ENCODE results near the gene CCDC27.
"Not testable (repeated sequence)": the region's sequence is repeated elsewhere in the genome, so short reads cannot be mapped to it uniquely, and the experiment has no call there.

Gene CCDC27

DNA sequence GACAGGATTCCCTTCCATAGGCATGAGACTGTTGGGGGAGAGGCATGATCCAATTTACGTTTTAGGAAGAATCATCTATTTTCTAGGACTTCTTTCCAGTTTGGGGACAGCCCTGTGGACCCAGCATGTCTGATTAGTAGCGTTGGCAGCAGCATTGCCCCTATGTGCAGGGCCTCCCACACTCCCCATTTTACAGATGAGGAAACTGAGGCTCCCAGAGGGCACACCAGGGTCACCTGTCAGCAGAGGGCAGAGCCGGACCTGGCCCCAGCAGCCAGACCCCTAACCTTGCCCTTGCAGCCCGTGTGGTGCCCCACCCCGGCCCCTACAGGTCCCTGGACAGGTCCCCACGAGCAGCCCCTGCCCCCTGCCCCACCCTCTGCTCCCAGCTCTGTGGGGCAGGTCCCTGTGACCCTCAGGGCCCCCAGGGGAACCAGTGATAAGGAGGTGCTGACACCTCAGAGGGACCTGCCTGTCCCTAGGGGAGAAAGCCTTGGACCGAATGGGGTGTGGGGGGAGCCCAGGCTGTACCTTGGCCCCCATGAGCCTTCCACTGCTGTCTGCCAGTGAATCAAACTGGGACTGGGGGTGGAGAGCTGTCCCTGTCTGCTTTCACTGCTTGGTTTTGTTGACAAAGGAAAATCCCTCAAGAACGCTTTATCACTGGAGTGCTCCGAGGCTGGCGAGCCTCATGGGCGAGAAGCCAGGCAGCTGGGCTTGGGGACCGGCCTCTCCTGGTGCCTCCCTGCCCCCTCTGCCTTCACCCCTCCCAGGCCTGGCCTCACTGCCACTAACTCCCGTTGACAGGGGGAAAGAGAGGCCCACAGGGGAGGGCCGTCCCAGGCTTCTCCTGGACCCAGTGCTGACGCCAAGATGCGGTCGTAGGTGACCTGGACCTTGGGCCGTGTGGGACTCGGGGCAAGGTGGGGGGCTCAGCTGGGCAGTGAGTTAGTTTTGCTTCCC is 39.4 kb upstream of the CCDC27 start:
- H3K4me3 Mint-ChIP-seq, result no peak overlapping the region
- no peaks in the 10 kb centered on the region for H3K4me1 Mint-ChIP-seq (ENCODE audit: low read depth in 2 of 2)
- no peaks in the 10 kb centered on the region for H3K36me3 Mint-ChIP-seq (ENCODE audit: insufficient read depth)
- no peak for DNase-seq
- no peak overlapping the region for H3K27ac Mint-ChIP-seq
- ATAC-seq (replicated peaks), result no peak
- peaks cover 5 to 54% of the 10 kb centered on the region in 2 donors for H3K27me3 Mint-ChIP-seq
- H3K9me3 Mint-ChIP-seq, result no peaks in the 10 kb centered on the region

DNA sequence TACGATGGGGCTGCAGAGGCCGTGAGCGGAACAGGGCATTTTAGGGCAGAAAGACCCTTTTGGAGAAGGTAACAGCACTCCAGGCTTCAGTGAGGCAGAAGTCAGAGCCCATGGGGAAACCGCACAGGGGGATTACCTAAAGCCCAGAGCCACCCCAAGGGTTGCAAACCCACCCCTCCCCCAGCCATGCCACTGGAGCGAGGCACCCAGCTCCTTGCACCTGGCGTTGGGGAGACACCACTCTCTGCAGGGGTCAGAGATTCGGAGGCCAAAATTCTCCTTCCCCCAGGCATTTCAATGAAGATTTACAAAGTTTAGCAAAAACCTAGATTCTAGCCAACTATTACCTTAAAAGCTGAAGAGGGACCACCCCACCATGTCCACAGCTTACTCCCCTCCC is 38.4 kb upstream of the CCDC27 start:
- H3K27me3 Mint-ChIP-seq, result peaks cover 5 to 48% of the 10 kb centered on the region in 2 donors
- H3K27ac Mint-ChIP-seq, result no peak overlapping the region
- no peak overlapping the region for H3K4me3 Mint-ChIP-seq
- no peaks in the 10 kb centered on the region for H3K36me3 Mint-ChIP-seq (ENCODE audit: insufficient read depth)
- ATAC-seq (replicated peaks) (no peak), DNase-seq (no peak)
- H3K9me3 Mint-ChIP-seq, result no peaks in the 10 kb centered on the region
- no peaks in the 10 kb centered on the region for H3K4me1 Mint-ChIP-seq (ENCODE audit: low read depth in 2 of 2)

DNA sequence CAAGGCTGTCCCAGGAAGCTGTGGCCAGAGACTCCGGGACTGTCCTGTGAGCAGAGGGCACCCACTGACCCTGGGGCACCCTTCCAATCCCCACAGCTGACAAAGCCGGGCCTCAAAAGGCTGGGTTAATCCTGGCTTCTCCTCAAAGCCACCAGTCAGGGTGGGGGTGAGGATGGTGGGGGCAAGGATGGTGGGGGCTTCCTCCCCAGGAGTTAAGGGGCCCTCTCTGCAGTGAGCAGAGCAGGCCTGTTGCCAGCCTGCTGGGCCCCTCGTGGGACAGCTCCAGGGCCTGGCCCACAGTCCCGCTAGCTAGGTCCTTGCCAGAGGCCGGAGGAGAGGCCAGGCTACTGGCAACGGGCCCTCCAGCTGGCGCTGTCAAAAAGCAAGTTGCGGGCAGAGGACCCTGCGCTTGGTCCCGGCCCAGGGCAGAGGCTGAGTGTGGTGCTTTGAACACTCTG is 37.9 kb upstream of the CCDC27 start:
- H3K9me3 Mint-ChIP-seq, result no peaks in the 10 kb centered on the region
- no peaks in the 10 kb centered on the region for H3K4me1 Mint-ChIP-seq (ENCODE audit: low read depth in 2 of 2)
- DNase-seq (no peak), ATAC-seq (replicated peaks) (no peak)
- H3K27me3 Mint-ChIP-seq, result peaks cover 5 to 45% of the 10 kb centered on the region in 2 donors
- no peak overlapping the region for H3K27ac Mint-ChIP-seq
- peaks cover 2% of the 10 kb centered on the region for H3K36me3 Mint-ChIP-seq (ENCODE audit: insufficient read depth)
- H3K4me3 Mint-ChIP-seq, result no peak overlapping the region

DNA sequence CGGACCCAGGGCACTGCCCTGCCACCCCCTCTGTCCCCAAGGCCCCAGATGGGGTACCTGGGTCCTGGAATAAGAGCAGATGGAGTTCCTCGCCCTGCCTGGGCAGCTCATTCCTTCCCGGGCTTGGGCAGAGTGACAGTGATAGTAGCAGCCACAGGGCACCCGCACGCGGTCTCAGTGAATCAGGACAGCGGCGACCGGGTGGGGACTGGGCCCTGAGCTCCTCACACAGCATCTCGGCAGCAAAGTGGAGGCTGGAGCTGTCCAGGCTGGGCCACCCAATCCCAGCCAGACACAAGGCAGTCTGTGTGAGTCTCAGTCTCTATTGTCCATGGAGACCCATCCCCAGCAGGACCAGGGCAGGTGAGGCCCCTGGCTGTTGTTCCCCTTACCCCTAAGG is 37.4 kb upstream of the CCDC27 start:
- H3K4me3 Mint-ChIP-seq, result no peak overlapping the region

DNA sequence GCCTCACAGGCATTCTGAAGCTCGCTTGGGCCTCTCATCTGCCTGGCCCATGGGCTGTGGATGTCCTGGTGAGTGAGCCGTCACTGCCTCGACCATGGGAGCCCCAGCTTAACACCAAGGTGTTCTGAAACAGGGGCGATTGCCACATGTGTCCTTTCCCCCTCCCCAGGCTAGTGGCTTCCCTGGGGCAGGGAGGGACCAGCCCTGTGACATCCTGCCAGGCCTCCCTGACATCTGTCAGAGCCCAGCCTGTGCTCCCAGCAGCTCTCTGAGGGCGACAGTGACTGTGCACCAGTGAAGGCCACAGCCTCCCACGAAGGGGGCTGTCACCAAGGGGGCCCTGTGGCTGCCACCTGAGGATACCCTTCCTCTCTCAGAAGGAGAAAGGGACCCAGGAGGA is 35.9 kb upstream of the CCDC27 start:
- Mint-ChIP-seq H3K4me1 (ENCODE audit: low read depth in 2 of 2) (peaks cover 2 to 8% of the 10 kb centered on the region in 2 donors), H3K4me3 (no peak overlapping the region), H3K36me3 (ENCODE audit: insufficient read depth) (peaks cover 2% of the 10 kb centered on the region), H3K27ac (no peak overlapping the region), H3K27me3 (peaks cover 0 to 29% of the 10 kb centered on the region in 2 donors), H3K9me3 (no peaks in the 10 kb centered on the region)
- no peak for DNase-seq
- no peak for ATAC-seq (replicated peaks)

More for the DNA sequence above, 37.4 kb upstream of the CCDC27 start:
- Mint-ChIP-seq H3K27me3 (peaks cover 5 to 41% of the 10 kb centered on the region in 2 donors), H3K36me3 (ENCODE audit: insufficient read depth) (peaks cover 2% of the 10 kb centered on the region), H3K9me3 (no peaks in the 10 kb centered on the region), H3K27ac (no peak overlapping the region), H3K4me1 (ENCODE audit: low read depth in 2 of 2) (peaks cover 0 to 2% of the 10 kb centered on the region in 2 donors)
- no peak for DNase-seq
- ATAC-seq (replicated peaks), result no peak

DNA sequence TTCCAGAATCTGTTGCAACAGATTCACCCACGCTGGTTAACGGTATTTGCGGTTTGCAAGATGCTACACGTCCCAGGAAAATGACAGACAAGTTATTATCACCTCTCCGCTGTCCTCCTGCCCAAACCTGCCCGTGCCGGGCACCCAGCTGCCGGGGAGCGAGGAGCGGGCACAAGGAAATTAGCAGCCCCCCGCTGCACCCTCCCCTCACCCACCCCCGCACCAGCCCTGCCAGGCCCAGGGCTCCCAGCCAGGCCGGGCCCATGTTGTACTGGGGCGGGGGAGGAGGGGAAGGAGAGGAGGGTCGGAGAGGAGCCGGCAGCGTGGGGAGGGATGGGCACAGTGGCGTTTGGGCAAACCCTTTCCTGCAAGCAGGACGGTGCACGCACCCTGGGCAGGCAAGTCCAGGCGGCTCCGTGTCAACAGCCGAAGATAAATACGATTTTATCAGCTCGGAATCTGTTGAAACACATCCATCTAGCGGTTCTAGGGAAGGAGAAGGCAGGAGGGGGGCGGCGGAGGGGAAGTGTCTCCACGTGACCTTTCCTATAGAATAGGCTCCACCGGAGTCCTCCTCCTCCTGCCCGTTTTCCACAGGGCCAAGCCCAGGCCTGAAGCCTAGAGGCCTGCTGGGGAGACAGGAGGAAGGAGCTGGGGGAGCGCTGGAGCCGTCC is 35.1 kb upstream of the CCDC27 start:
- Mint-ChIP-seq H3K9me3 (no peaks in the 10 kb centered on the region), H3K27ac (no peak overlapping the region), H3K27me3 (peaks cover 0 to 21% of the 10 kb centered on the region in 2 donors), H3K4me3 (no peak overlapping the region), H3K4me1 (ENCODE audit: low read depth in 2 of 2) (peaks cover 4 to 8% of the 10 kb centered on the region in 2 donors), H3K36me3 (ENCODE audit: insufficient read depth) (peaks cover 2% of the 10 kb centered on the region)
- DNase-seq (no peak), ATAC-seq (replicated peaks) (no peak)

- H3K36me3 Mint-ChIP-seq (ENCODE audit: insufficient read depth), result peaks cover 2% of the 10 kb centered on the region
- H3K4me1 Mint-ChIP-seq (ENCODE audit: low read depth in 2 of 2), result peaks cover 4 to 8% of the 10 kb centered on the region in 2 donors
- no peaks in the 10 kb centered on the region for H3K9me3 Mint-ChIP-seq
- H3K27ac Mint-ChIP-seq, result no peak overlapping the region
- no peak for DNase-seq
- no peak overlapping the region for H3K4me3 Mint-ChIP-seq
- peaks cover 0 to 16% of the 10 kb centered on the region in 2 donors for H3K27me3 Mint-ChIP-seq
- no peak for ATAC-seq (replicated peaks)
Observed at GRCh38 chr1:3717715-3718601, 34.3 kb upstream of the CCDC27 start.

- Mint-ChIP-seq H3K36me3 (ENCODE audit: insufficient read depth) (peaks cover 2% of the 10 kb centered on the region), H3K27me3 (peaks cover 0 to 16% of the 10 kb centered on the region in 2 donors), H3K27ac (peak overlapping the region in 1 of 2 donors; percentile 88), H3K4me3 (no peak overlapping the region), H3K4me1 (ENCODE audit: low read depth in 2 of 2) (peaks cover 4 to 8% of the 10 kb centered on the region in 2 donors), H3K9me3 (no peaks in the 10 kb centered on the region)
- DNase-seq (no peak), ATAC-seq (replicated peaks) (no peak)
Observed at GRCh38 chr1:3718764-3719163, 33.5 kb upstream of the CCDC27 start.

DNA sequence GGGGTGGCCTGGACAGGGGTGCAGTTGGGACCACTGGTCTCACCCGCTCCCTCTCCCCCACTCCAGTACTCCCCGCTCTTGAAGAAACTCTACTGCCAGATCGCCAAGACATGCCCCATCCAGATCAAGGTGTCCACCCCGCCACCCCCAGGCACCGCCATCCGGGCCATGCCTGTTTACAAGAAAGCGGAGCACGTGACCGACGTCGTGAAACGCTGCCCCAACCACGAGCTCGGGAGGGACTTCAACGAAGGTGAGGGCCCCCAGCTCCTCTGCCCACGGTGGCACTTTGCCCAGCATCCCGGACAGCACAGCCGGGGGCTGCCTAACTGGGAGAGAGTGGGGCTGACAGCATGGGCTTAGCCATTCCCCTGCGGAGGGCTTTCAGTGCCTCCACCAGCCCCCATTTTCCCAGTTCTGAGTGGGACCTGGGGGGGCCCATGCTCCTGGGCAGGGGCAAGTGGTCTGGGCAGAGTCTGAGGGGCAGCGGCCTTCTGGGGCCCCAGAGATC is 30.2 kb upstream of the CCDC27 start:
- peaks cover 6 to 12% of the 10 kb centered on the region in 2 donors for H3K4me1 Mint-ChIP-seq (ENCODE audit: low read depth in 2 of 2)
- H3K4me3 Mint-ChIP-seq, result no peak overlapping the region
- DNase-seq, result no peak
- peaks cover 2% of the 10 kb centered on the region for H3K36me3 Mint-ChIP-seq (ENCODE audit: insufficient read depth)
- no peak for ATAC-seq (replicated peaks)
- no peaks in the 10 kb centered on the region for H3K9me3 Mint-ChIP-seq
- peak overlapping the region in 1 of 2 donors; percentile 88 for H3K27ac Mint-ChIP-seq
- peaks cover 0 to 8% of the 10 kb centered on the region in 2 donors for H3K27me3 Mint-ChIP-seq

- Mint-ChIP-seq H3K9me3 (no peaks in the 10 kb centered on the region), H3K4me3 (no peak overlapping the region), H3K36me3 (ENCODE audit: insufficient read depth) (peaks cover 2% of the 10 kb centered on the region), H3K27me3 (peaks cover 0 to 9% of the 10 kb centered on the region in 2 donors), H3K4me1 (ENCODE audit: low read depth in 2 of 2) (peaks cover 6 to 12% of the 10 kb centered on the region in 2 donors), H3K27ac (no peak overlapping the region)
- DNase-seq (no peak), ATAC-seq (replicated peaks) (no peak)
Observed at GRCh38 chr1:3722846-3723245, 29.4 kb upstream of the CCDC27 start.

DNA sequence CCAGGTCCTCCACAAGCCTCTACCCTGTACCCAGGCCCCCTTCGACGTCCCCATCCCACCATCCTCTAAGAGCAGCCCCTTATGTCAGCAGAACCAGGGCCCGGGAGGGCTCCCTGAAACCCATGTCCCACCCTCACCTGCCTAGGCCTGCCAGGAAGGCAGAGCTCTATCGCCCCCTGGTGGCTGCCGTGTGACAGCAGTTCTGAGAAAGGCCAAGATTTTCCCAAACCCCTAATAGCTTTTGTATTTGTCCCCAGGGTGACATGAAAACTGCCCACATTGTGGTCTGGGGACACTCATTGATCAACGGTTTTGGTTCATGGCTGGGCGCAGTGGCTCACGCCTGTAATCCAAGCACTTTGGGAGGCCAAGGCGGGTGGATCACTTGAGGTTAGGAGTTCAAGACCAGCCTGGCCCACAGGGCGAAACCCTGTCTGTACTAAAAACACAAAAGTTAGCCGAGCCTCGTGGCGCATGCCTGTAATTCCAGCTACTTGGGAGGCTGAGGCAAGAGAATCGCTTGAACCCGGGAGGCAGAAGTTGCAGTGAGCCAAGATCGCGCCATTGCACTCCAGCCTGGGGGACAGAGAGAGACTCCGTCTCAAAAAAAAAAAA is 27.7 kb upstream of the CCDC27 start:
- ATAC-seq (replicated peaks) (peak; percentile 69), DNase-seq (peak; percentile 69 to 74 (median 74))
- H3K27me3 Mint-ChIP-seq; H3K9me3 Mint-ChIP-seq; H3K36me3 Mint-ChIP-seq (ENCODE audit: insufficient read depth): not testable (repeated sequence)
- Mint-ChIP-seq H3K27ac (peak overlapping the region in 1 of 2 donors; percentile 49), H3K4me1 (ENCODE audit: low read depth in 2 of 2) (peaks cover 6 to 12% of the 10 kb centered on the region in 2 donors), H3K4me3 (peak overlapping the region in 1 of 2 donors; percentile 6)

GRCh38 chr1:3725366-3725765 is 26.9 kb upstream of the CCDC27 start:
- Mint-ChIP-seq H3K36me3 (ENCODE audit: insufficient read depth) (no peaks in the 10 kb centered on the region), H3K4me1 (ENCODE audit: low read depth in 2 of 2) (peaks cover 4 to 7% of the 10 kb centered on the region in 2 donors), H3K27ac (no peak overlapping the region), H3K27me3 (peaks cover 0 to 9% of the 10 kb centered on the region in 2 donors), H3K9me3 (no peaks in the 10 kb centered on the region), H3K4me3 (no peak overlapping the region)
- ATAC-seq (replicated peaks), result no peak
- DNase-seq, result no peak
